HG03565 (cell line): ENCODE measurements around the gene AFMID.
A peak's percentile ranks its signal among the peaks of the same experiment; 100 is the strongest.
"Not testable (repeated sequence)": the region's sequence is repeated elsewhere in the genome, so short reads cannot be mapped to it uniquely, and the experiment has no call there.

Experiments used
- ATAC-seq: cut with Tn5 transposase; IDR thresholded peaks from one replicate; pipeline ENCODE4 v1.9.1; 2021; ENCODE audit warnings: mild to moderate bottlenecking, moderate library complexity; ENCODE audit not compliant: unreplicated experiment

The AFMID gene

DNA sequence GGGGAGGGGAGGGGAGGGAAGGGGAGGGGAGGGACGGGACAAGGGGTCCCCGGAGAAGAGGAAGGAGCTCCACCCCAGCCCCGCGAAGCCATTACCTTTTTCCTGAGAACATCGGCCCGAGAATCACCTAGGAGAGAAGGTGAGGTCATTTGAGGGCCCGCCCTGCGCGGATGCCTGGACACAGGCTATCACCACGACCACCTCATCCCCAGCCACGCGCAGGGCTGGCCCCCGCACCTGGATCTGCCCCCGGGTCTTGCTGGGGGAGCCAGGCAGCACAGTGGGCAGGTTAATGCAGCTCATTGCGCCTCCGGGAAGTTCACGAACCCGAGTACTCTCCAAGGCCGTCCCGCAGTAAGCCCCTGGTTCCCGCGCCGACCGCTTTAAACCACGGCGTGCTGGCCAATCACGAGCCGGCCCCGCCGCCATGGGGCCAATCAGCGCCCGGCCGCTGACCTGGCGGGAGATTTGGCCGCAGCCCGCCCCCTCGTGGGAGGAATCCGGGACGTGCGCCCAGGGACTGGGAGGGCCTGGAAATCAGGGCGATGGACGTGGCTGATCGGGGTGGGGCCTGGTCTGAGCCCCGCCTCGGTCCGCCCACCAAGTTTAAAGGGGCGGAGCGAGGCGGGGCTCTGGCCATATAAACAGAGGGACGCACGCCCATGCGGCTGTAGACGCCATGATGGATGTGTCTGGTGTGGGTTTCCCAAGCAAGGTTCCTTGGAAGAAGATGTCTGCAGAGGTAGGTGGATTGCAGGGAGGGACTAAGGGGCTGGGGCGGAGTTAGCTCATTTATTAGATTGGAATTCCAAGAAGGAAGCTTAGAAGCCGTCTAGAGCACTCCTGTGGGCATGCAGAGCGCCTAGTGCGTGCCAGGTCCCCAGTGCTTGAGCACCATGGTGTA is at the start of gene AFMID, which contains the start of gene TK1:
AFMID (plus strand) TSS at position 671 of the 904 bp plus-strand sequence; CDS start at position 680, 9 bp downstream.
TK1 (minus strand) TSS at position 361 of the 904 bp plus-strand sequence; CDS start at position 303, 58 bp downstream.
- peak; percentile 82 for ATAC-seq

GRCh38 chr17:78137392-78138203 is 49.6 kb upstream of the AFMID start:
- ATAC-seq, result no peak

DNA sequence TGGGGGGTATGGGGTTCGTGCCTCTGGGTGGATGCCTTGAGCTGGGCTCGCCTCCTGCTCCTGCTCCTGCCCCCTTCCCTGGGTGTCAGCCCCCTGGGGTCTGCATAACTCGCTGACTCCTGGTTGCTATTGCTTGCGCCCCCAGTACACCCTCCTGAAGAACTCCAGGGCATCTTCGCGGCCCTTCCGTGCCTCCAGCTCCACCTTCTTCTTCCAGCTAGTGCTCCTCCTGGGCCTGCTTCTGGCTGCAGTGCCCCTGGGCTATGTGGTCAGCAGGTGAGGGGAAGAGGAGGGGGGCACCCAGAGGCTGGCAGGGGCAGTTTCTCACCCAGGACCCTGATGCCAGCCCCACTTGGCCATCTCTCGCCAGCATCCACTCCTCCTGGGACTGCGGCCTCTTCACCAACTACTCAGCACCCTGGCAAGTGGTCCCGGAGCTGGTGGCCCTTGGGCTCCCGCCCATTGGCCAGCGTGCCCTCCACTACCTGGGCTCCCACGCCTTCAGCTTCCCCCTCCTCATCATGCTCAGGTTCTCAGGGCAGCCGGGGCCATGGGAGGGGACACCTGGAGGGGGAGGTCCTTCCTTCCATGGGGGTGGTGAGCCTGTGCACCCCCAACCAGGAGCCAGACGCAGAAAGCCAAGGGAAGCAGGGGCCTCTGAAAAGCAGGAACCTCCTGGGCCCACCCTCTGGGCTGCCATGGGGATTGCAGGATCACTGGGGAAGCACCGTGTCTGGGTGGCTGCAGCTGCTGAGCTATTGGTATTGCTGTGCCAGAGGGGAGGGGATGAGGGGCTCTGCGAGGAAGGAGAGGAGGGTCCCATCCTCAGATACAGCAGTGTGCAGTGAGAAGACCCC is 48.7 kb upstream of the AFMID start:
- no peak for ATAC-seq

GRCh38 chr17:78139861-78140168 is 47.3 kb upstream of the AFMID start:
- not testable (repeated sequence) for ATAC-seq

DNA sequence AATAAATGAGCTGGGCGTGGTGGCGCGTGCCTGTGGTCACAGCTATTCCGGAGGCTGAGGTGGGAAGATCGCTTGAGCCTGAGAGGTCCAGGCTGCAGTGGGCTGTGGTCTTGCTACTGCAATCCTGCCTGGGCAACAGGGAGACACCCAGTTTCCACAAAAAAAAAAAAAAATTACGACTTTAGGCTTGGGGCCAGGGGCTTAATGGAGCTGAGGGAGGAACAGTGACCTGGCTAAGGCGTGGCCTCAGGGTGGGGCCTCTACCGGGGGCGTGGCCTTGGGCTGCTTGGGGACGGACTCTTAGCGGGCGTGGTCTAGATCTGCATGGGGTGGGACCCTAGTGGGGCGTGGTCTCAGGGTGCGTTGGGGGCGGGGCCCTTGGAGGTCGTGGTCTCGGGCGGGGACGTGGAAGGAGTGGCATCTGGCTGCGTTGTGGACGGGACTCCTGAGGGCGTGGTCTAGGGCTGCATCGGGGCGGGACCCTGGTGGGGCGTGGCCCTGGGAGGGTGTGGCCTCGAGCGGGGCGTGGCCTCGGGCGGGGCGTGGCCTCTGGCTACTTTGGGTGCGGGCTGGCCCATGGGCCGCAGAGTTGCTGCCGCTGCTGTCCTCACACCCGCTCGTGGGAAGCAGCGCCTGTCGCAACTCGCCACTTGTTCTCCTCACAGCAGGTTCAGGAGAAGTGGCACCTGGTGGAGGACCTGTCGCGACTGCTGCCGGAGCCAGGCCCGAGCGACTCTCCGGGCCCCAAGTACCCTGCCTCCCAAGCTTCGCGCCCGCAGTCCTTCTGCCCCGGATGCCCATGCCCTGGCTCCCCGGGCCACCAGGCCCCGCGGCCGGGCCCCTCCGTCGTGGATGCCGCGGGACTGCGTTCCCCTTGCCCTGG is 46.8 kb upstream of the AFMID start:
- ATAC-seq, result peak; percentile 63

GRCh38 chr17:78141437-78142118 is 45.6 kb upstream of the AFMID start:
- no peak for ATAC-seq

DNA sequence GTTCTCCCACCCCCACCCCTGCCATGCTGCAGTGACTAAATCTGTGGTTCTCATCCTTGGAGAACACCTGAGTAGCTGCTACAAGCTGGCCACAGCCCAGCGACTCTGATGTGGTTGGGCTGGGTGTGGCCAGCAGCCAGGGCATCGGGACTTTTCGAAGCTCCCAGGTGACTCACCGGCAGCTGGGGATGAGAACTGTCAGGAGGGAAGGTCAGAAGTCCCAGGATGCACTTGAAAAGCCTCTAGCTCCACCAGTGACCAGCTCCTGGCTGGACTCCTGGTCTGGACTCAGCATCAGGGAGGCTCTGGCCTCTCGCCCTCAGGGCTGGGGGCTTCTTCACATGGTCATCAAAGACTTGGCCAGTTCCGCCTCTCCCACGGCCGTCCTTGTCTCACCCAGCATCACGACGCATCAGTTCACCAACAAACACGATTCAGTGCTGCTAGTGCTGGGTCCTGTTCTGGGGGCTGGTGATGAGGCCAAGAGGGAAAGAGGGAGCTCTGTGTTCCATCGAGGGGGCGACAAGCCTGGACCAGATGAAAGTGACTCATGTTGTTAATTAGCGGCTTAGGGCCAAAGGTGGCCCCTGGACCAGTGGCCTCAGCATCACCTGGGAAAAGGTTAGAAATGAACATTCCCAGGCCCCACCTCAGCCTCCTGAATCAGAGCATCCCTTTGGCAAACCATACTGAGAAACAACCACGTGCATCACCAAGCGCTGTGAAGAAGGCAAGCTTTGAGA is 44.9 kb upstream of the AFMID start:
- ATAC-seq, result no peak

DNA sequence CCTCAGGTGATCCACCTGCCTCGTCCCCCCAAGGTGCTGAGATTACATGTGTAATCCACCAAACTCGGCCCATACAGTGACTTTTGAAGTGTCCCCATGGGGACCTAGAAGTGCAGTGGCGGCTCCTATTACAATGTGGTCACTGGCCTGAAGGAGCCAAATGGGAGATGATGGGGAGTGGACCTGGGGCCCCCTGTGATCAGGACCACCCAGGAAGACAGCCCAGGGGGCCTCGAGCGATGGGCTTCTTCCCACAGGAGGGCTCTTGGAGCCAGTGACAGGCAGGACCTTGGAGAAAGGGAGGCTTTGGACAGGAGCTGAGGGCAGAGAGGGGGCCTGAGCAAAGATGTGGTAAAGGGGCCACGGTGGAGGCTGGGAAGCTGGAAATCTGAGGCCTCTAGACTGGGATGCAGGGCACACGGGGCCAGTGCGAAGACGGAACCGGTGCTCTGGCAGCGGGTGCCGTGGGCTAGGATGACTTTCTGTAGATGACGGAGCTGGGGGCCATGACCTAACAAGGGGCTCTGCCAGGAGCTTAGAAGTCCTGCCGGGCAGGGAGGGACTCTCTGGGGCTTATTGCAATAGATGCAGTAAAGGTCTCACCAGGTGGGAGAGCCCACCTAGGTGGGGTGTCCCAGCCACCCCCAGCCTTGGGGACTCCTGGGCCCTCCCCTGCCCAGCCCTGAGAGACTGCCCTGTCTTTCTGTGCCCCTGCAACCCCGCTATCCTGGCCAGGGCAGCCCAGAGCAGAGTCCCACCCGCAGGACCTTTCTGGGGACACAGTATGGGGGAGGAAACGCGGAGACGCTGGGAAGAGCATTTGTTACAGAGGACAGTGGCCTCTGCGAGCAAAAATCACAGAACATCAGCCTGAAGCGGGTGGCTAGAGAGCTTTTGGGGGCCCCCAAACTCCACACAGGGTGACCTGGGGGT is 43.7 kb upstream of the AFMID start:
- ATAC-seq, result no peak

- ATAC-seq, result no peak
Observed at GRCh38 chr17:78144147-78144719, 42.9 kb upstream of the AFMID start.

DNA sequence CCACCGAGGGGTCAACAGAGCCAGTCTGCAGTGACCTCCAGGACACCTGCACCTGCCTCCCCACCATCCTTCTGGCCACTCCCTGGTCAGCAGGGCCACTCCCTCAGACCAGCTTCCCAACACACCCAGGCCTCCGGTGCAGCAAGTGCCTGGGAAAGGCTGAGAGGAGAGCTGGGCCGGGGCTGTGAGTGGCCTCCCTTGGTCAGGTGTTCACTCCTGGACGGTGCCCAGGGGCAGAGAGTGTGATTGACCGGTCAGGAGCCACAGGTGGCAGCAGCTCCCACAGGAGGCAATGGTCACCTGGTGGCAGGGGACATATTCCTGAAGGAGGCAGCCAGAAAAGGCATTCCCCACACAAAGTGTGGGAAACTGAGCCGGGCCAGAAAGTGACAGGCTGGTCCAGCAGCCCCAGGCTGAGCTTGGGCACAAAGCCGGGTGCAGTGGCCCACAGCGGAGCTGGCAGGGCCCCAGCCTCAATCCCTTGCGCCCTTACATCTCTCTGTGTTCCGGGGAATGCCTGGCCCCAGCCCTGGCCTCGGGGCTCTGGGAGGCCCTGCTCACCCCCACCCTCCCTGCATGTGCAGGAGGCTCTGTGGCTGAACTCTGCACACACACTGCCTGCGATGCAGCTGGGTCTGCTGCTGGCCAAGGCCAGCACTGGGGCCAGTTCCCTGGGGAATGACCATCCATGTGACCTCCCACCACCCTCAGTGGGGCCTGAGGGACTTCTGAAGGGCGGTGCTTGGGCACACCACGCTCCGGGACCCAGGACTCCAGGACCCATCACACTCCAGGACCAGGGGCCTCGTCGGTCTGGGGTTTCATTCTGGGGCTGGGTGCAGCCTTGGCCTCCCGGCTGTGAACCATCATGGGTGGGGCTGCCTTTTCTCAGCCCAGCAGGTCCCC is 42.2 kb upstream of the AFMID start:
- ATAC-seq, result no peak

GRCh38 chr17:78146471-78146869 is 40.7 kb upstream of the AFMID start:
- no peak for ATAC-seq

DNA sequence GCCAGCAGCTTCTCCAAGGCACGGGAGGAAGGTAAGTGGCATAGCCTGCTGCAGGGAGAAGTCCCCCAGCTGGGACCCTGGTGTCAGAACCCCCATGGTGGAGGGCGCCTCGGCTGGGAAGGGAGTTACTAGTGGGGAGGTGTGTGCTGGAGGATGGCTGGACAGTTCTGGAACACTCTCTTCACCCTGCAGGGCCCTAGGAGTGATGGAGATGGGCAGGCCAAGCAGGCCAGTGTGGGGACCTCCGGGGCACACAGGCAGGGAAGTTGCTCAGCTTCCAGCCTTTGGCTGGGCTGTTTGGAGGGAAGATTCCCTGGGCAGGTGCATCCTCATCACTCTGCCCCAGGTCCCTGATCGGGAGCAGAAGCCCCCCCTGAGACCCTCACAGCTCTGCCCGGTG is 40.3 kb upstream of the AFMID start:
- ATAC-seq, result no peak

- ATAC-seq, result no peak
Observed at GRCh38 chr17:78147315-78147998, 39.7 kb upstream of the AFMID start.

GRCh38 chr17:78148286-78149016 is 38.7 kb upstream of the AFMID start:
- ATAC-seq, result no peak

GRCh38 chr17:78151514-78152008 is 35.6 kb upstream of the AFMID start:
- no peak for ATAC-seq
